GM12801 (cell line): Measurements from ENCODE around the gene TBX19.

Experiments
- TF ChIP-seq, protein P1 (sequence below): IDR thresholded peaks from one replicate; pipeline ENCODE4 v1.5.1; 2011; ENCODE audit warnings: control low read depth; ENCODE audit not compliant: insufficient read length; ENCODE audit errors: extremely low read depth

TBX19 gene

DNA sequence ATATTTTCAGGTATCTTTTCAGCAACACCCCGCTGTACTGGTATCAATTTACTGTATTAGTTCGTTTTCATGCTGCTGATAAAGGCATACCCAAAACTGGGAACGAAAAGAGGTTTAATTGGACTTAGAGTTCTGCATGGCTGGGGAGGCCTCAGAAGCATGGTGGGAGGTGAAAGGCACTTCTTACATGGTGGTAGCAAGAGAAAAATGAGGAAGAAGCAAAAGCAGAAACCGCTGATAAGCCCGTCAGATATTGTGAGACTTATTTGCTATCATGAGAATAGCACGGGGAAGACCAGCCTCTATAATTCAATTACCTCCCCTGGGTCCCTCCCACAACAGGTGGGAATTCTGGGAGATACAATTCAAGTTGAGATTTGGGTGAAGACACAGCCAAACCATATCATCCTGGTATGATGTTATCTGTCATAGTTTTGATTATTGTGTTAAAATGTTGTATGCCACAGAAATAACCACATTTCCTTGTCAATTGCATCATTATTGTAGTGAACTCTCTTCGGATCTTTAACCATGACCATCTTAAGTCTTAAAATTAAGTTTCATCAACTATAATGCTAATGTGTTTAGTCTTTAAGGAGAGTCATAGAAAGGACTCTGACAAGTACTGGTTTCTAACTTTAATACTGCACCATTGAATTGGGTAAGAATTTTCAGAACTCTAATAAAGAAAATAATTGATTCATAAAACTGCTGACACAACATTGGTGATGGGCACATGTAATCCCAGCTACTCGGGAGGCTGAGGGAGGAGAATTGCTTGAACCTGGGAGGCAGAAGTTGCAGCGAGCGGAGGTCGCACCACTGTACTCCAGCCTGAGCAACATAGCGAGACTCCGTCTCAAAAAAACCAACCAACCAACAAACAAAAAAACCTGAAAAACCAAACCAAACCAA is 58.2 kb downstream of the TBX19 start:
- TF ChIP-seq, protein P1, sequence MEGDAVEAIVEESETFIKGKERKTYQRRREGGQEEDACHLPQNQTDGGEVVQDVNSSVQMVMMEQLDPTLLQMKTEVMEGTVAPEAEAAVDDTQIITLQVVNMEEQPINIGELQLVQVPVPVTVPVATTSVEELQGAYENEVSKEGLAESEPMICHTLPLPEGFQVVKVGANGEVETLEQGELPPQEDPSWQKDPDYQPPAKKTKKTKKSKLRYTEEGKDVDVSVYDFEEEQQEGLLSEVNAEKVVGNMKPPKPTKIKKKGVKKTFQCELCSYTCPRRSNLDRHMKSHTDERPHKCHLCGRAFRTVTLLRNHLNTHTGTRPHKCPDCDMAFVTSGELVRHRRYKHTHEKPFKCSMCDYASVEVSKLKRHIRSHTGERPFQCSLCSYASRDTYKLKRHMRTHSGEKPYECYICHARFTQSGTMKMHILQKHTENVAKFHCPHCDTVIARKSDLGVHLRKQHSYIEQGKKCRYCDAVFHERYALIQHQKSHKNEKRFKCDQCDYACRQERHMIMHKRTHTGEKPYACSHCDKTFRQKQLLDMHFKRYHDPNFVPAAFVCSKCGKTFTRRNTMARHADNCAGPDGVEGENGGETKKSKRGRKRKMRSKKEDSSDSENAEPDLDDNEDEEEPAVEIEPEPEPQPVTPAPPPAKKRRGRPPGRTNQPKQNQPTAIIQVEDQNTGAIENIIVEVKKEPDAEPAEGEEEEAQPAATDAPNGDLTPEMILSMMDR: no peak

DNA sequence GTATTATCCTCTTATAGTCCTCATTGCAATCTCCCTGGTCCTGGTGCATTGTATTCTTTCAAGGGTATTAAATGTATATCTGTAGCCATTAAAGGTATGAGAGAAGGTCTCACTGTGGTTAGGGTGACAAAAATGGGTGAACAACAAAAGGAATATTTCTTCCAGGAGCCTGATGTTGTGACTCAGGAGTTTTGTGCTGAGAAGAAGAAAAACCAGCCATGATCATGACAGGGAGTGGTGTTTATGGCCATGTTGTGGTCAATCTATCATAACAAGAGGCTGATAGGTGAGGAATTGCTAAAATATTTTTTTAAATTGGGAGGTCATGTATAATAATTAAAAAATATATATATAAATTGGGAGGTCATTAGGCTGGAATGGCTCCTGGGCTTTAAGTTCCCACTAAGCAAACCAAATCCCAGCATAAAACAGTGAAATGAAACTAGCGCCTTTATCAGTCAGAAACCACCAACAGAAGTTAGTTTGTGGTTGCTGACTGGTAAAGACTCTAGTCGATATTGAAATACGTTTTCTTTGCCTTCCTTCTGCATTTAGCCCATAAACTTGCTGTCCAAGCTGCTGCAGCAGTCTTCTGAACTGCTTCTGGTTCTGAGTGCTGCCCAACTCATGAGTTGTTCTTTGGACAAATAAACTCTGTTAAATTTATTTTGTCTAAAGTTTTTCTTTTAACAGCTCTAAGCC is 60.3 kb downstream of the TBX19 start:
- TF ChIP-seq, protein P1: no peak

DNA sequence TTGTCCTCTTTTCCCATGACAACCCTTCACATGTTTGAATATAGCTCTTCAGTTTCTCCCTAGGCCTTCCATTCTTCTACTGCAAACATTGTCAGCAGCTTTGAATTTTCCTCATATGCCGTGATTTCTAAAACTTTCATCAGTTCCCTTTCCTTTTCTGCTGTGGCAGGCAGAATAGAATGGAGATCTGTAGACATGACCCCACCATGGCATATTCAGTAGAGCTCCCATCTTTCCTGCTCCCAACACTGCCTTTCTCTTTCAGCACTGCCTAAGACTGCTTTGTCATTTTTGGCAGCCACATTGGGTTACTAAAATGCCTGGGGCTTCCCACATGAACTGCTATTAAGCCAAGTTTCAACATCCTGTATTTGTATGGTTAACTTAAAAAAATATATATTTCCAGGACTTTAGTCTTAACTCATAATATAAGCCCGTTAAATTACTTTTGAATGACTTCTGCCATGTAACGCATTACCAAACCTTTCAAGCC is 60.9 kb downstream of the TBX19 start:
- TF ChIP-seq, protein P1: no peak

DNA sequence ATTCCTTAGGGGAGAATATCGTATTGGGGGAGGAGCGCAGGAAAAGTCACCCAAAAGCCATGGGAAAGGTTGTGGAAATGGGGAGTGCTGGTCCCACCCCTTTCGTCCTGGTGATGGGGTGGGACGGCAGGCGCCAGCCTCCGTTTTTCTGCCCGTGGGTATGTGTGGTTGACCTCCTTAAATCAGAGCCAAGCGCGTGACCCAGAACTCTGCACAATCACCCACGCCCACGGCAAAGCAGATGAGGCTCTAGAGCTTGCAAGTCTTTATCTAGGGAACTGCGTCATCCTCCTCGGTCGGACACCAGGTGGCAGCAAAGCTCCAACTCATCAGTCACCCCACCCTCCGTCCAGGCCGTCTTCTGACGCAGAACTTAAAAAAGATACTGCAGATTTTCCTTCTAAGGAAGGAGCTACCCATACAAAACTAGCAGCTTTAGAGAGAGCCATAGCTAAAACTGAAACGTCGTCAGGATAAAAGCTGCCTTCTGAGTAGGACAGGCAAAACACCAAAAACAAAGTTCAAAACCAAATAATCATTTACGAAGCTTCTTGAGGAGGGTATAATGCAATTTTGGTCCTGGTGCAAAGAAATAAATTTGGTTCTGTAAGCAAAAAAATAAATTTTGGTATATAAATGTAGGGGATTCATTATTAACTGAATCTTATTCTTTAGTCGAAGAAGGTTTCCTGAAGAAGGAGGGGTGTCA is 62.0 kb downstream of the TBX19 start:
- TF ChIP-seq, protein P1: no peak

DNA sequence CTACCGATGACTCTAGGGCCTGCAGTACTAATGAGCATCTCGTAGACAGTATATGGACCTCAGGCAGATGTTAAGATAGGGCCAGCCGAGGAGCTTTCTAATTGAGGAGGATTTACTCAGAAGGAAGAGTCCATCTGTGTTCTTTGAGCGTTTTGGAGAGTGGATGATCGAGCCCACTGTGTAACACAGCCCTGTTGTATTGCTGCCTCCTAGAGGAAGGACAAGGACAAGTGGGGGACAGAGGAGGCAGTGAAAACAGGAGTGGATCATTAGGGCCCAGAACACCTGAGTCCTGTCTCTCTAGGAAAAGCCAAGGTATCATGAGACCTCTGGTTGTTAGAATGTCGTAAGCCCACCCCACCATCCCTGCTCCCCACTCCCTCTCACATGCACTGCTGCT is 62.9 kb downstream of the TBX19 start:
- TF ChIP-seq, protein P1: no peak

DNA sequence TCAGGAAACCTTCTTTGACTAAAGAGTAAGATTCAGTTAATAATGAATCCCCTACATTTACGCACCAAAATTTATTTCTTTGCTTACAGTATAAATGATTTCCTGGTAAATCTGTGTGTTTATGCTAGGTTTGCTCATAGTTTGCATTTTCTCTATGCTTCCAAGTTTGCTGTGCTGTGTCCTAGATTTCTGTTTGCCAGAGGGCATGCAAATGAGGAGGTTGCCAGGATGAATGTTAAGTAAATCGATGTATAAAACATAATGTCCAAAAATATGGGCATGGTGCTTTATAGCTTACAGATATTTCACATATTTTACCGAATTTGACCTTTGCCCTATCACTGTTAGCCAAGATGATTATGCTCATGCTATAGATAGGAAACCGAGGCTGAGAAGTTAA is 63.8 kb downstream of the TBX19 start:
- TF ChIP-seq, protein P1: no peak

DNA sequence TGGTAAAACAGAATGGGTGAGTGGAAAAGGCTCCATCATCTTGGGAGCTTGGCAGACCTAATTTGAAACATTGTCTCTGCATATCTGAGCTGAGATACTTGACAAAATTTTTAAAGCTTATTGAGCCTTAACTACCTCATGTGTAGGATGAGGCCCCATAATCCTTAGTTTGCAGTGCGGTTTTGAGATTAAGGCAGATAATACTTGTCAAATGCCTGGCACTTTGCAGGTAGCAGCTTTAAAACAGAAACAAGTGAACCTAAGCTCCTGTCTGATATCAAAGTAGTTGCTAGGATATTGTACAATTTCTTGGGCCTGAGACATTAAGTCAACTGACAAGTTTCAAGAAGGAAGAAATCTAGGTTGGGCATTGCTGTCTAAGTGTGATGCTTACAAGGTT is 65.3 kb downstream of the TBX19 start:
- TF ChIP-seq, protein P1: no peak
